Endodermal cell (in vitro differentiated cells): ENCODE measurements around the gene IGSF9B. TPM values are rescaled to one million over a fixed set of nuclear protein-coding genes. Genes with fewer than 3 reads are reported as not detected.

Experiments used
- DNase-seq: peaks from one replicate; pipeline ENCODE4 v3.0.0-alpha.2; 2017
- H3K27ac ChIP-seq: 2 replicates; pipeline ENCODE4 v1.5.1; 2013; ENCODE audit warnings: mild to moderate bottlenecking, low read depth, low read length, moderate library complexity
- H3K27me3 ChIP-seq: 2 replicates; pipeline ENCODE4 v1.6.1; 2013; ENCODE audit warnings: mild to moderate bottlenecking, low read length, moderate library complexity; ENCODE audit not compliant: insufficient read depth, control insufficient read depth, poor library complexity, severe bottlenecking
- H3K36me3 ChIP-seq: 2 replicates; pipeline ENCODE4 v1.7.0; 2013; ENCODE audit warnings: mild to moderate bottlenecking, low read length, moderate library complexity; ENCODE audit not compliant: control insufficient read depth, insufficient read depth
- H3K4me1 ChIP-seq: one replicate; pipeline ENCODE4 v1.7.0; 2013; ENCODE audit warnings: low read length; ENCODE audit not compliant: control insufficient read depth, insufficient read depth
- H3K4me3 ChIP-seq: 2 replicates; pipeline ENCODE4 v1.5.1; 2013; ENCODE audit warnings: mild to moderate bottlenecking, low read length, moderate library complexity
- H3K9ac ChIP-seq: 2 replicates; pipeline ENCODE4 v1.6.1; 2013; ENCODE audit warnings: mild to moderate bottlenecking, low read length, moderate library complexity; ENCODE audit not compliant: poor library complexity, severe bottlenecking; ENCODE audit errors: extremely low read depth
- H3K9me3 ChIP-seq: 2 replicates; pipeline ENCODE4 v1.6.1; 2013; ENCODE audit warnings: mild to moderate bottlenecking, low read length, moderate library complexity; ENCODE audit not compliant: control insufficient read depth
- H3K27ac Mint-ChIP-seq: 2 replicates; pipeline ENCODE4 v1.8.0; 2020; ENCODE audit warnings: mixed read lengths
- H3K27me3 Mint-ChIP-seq: 2 replicates; pipeline ENCODE4 v1.8.0; 2021; ENCODE audit warnings: mild to moderate bottlenecking, mixed read lengths; ENCODE audit not compliant: insufficient read depth
- H3K36me3 Mint-ChIP-seq: 2 replicates; pipeline ENCODE4 v1.8.0; 2020; ENCODE audit warnings: low read depth, mixed read lengths
- H3K4me1 Mint-ChIP-seq: 2 replicates; pipeline ENCODE4 v1.8.0; 2020; ENCODE audit warnings: mixed read lengths
- H3K4me3 Mint-ChIP-seq: 2 replicates; pipeline ENCODE4 v1.8.0; 2020; ENCODE audit warnings: mild to moderate bottlenecking, moderate library complexity, mixed read lengths
- H3K9me3 Mint-ChIP-seq: 2 replicates; pipeline ENCODE4 v1.8.0; 2020; ENCODE audit warnings: mild to moderate bottlenecking, mixed read lengths
- WGBS, 2 experiments: methylation state at CpG; one replicate each; pipeline versions ENCODE4 v1.1.5 to v1.1.7; 2013; ENCODE audit warnings: missing lambda C conversion rate in 2 of 2, mixed read lengths in 1 of 2; ENCODE audit not compliant: insufficient coverage in 1 of 2, insufficient read length in 1 of 2; 5-methylcytosine and 5-hydroxymethylcytosine counted together
- total RNA-seq, 2 donors: library from RNA; stranded (reverse); fragmentation: NEBNext Ultra II Directional in 1 of 2; extraction: Animal tissue kit (Norgen Biotek cat#: 25700) in 1 of 2; gene quantifications; 2 replicates in 1 of 2; 3 replicates in 1 of 2; pipeline ENCODE4 v1.2.1, GENCODE V29; 2021
- TF ChIP-seq, protein P1 (sequence below): fragments of 200-600 bp; sonication (generic); conservative IDR thresholded peaks from 2 replicates; pipeline ENCODE4 v1.5.0; 2021; ENCODE audit warnings: antibody characterized with exemption, mild to moderate bottlenecking

Gene IGSF9B
- total RNA-seq, 2 donors from 2014 or later, result 14.1 to 23.0 TPM

DNA sequence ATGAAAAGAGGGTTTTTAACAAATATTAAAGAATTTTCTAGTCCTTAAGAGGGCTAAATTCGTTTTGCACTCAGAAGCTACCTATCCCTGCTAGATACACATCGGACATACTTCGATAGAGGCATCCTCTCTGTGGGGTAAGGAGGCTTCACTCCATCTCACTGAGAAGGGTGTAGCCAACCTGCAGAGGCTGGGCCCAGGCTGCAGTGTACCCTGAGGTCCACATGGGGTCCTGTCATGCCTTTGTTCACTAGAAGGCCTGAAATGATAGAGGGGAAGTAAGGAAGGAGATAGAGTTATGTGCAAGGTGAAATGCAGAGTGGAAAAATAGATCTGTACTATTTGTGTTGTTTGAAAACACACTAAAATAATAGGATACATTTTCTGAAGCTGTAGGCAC lies 45.6 kb downstream of the IGSF9B start:
- Mint-ChIP-seq H3K27ac (no peak overlapping the region), H3K4me3 (no peak overlapping the region), H3K36me3 (peaks cover 17% of the 10 kb centered on the region), H3K9me3 (no peaks in the 10 kb centered on the region), H3K4me1 (no peaks in the 10 kb centered on the region), H3K27me3 (no peaks in the 10 kb centered on the region)
- Histone ChIP-seq H3K9me3 (no peaks in the 10 kb centered on the region), H3K27ac (no peak overlapping the region), H3K36me3 (no peaks in the 10 kb centered on the region), H3K4me1 (no peaks in the 10 kb centered on the region), H3K4me3 (no peak overlapping the region), H3K9ac (no peak overlapping the region), H3K27me3 (no peaks in the 10 kb centered on the region)
- 78% methylated on average over 3 of the region's 3 CpGs; no CpG with 5 or more reads in 1 of the 2 experiments for WGBS, 2 experiments
- DNase-seq, result peak; percentile 73
- TF ChIP-seq, protein P1, sequence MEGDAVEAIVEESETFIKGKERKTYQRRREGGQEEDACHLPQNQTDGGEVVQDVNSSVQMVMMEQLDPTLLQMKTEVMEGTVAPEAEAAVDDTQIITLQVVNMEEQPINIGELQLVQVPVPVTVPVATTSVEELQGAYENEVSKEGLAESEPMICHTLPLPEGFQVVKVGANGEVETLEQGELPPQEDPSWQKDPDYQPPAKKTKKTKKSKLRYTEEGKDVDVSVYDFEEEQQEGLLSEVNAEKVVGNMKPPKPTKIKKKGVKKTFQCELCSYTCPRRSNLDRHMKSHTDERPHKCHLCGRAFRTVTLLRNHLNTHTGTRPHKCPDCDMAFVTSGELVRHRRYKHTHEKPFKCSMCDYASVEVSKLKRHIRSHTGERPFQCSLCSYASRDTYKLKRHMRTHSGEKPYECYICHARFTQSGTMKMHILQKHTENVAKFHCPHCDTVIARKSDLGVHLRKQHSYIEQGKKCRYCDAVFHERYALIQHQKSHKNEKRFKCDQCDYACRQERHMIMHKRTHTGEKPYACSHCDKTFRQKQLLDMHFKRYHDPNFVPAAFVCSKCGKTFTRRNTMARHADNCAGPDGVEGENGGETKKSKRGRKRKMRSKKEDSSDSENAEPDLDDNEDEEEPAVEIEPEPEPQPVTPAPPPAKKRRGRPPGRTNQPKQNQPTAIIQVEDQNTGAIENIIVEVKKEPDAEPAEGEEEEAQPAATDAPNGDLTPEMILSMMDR, result peak; percentile 66

DNA sequence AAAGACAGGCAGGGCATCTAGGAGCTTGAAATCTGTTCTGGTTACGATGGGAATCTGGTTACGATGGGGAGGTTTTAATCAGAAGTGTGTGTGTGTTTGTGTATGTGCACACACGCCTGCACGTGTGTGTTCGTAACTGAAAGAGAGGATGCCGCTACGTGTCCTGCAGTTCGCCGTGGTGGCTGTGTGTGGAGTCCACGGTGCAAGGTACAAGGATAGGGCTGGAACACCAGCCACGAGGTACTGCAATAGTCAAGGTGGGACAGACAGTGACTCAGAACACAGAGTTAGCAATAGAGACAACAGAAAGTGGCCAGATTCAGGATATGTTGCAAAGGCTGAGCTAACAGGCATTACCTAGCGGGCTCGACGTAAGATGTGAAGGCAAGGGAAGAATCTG lies 46.7 kb downstream of the IGSF9B start:
- Mint-ChIP-seq H3K36me3 (peaks cover 19% of the 10 kb centered on the region), H3K9me3 (no peaks in the 10 kb centered on the region), H3K27me3 (no peaks in the 10 kb centered on the region), H3K4me3 (no peak overlapping the region), H3K27ac (no peak overlapping the region), H3K4me1 (no peaks in the 10 kb centered on the region)
- Histone ChIP-seq H3K4me1 (no peaks in the 10 kb centered on the region), H3K4me3 (no peak overlapping the region), H3K27ac (no peak overlapping the region), H3K36me3 (no peaks in the 10 kb centered on the region), H3K9me3 (no peaks in the 10 kb centered on the region), H3K27me3 (no peaks in the 10 kb centered on the region), H3K9ac (no peak overlapping the region)
- TF ChIP-seq, protein P1, result no peak
- WGBS, 2 experiments, result 94 to 96% methylated on average over 14 of the region's 14 CpGs
- no peak for DNase-seq

DNA sequence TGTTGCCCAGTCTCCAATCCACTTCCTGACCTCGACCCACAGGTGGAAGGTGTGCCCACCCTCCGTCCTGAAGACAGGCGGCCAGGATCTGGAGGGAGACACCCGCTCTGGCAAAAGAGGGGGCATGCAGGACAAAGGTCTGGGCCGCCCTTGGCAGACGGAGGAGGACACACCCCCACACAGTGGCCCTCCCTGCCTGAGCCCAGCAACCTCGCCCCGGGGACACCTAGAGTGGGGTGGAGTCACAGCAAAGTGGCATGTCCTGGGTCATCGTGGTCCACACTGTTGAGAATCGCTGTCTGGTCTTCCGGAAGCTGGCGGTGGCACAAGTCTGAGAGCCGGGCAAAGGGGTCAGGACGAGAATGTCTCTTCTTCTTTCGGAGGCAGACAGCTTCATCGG lies 47.9 kb downstream of the IGSF9B start:
- no peaks in the 10 kb centered on the region for H3K4me1 ChIP-seq
- no peak overlapping the region for H3K9ac ChIP-seq
- Mint-ChIP-seq H3K27me3 (no peaks in the 10 kb centered on the region), H3K36me3 (peaks cover 21% of the 10 kb centered on the region), H3K27ac (no peak overlapping the region), H3K4me1 (no peaks in the 10 kb centered on the region), H3K9me3 (no peaks in the 10 kb centered on the region), H3K4me3 (no peak overlapping the region)
- H3K27ac ChIP-seq, result no peak overlapping the region
- H3K4me3 ChIP-seq, result no peak overlapping the region
- no peak for DNase-seq
- TF ChIP-seq, protein P1, result no peak
- no peaks in the 10 kb centered on the region for H3K9me3 ChIP-seq
- WGBS, 2 experiments, result 92 to 96% methylated on average over 9 to 16 of the region's 16 CpGs
- H3K27me3 ChIP-seq, result no peaks in the 10 kb centered on the region
- no peaks in the 10 kb centered on the region for H3K36me3 ChIP-seq
